Peyer's patch (tissue), 4 donors: Measurements from ENCODE around the gene DOCK8.

Source experiments
- POLR2A ChIP-seq, 2 donors: fragments of 450-650 bp; IDR thresholded peaks; one replicate each; pipeline ENCODE4 v1.5.1; 2017; ENCODE audit warnings: antibody characterized with exemption in 2 of 2, mild to moderate bottlenecking in 2 of 2, moderate library complexity in 2 of 2
- TF ChIP-seq, protein P1 (sequence below), 6 experiments: fragments of 450-650 bp in 4 of 6; fragments of 200-600 bp in 2 of 6; sonication (generic) in 1 of 6; IDR thresholded peaks; one replicate each; pipeline ENCODE4 v1.5.1; 2017 to 2019; ENCODE audit warnings: antibody characterized with exemption in 6 of 6, mild to moderate bottlenecking in 3 of 6, moderate library complexity in 1 of 6

DNA sequence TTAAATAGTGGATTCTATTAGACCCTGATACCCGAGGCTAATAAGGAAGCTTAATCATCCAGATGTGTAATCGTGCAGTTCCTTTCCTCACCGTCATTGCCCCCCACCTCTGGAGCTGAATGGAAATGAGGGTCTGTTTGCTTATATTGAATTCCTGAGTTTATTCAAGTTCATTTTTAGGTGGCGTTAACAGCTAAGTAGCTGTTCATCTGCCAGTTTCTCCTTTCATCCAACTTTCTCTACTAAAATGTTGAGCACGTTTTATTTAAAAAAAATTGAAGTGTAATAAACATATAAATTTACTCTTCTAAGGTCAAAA, 291.0 kb downstream of the DOCK8 start:
- TF ChIP-seq, protein P1, sequence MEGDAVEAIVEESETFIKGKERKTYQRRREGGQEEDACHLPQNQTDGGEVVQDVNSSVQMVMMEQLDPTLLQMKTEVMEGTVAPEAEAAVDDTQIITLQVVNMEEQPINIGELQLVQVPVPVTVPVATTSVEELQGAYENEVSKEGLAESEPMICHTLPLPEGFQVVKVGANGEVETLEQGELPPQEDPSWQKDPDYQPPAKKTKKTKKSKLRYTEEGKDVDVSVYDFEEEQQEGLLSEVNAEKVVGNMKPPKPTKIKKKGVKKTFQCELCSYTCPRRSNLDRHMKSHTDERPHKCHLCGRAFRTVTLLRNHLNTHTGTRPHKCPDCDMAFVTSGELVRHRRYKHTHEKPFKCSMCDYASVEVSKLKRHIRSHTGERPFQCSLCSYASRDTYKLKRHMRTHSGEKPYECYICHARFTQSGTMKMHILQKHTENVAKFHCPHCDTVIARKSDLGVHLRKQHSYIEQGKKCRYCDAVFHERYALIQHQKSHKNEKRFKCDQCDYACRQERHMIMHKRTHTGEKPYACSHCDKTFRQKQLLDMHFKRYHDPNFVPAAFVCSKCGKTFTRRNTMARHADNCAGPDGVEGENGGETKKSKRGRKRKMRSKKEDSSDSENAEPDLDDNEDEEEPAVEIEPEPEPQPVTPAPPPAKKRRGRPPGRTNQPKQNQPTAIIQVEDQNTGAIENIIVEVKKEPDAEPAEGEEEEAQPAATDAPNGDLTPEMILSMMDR (IDR thresholded peaks at IDR 0.05) = no peak
- TF ChIP-seq POLR2A (IDR thresholded peaks at IDR 0.05) = no peak
